SK-N-DZ (cell line): Measurements from ENCODE around the gene CCDC141.
A peak's percentile ranks its signal among the peaks of the same experiment; 100 is the strongest.

Experiments
- DNase-seq: peaks from one replicate; pipeline ENCODE4 v3.0.0-alpha.2; 2015; ENCODE audit warnings: low spot score

Gene CCDC141

GRCh38 chr2:178874529-178875240, 175.3 kb downstream of the CCDC141 start:
- DNase-seq = no peak

- no peak for DNase-seq
These were observed 176.0 kb downstream of the CCDC141 start for GRCh38 chr2:178873912-178874311.

- no peak for DNase-seq
These were observed 178.4 kb downstream of the CCDC141 start for GRCh38 chr2:178871536-178871935.

GRCh38 chr2:178870703-178871102, 179.2 kb downstream of the CCDC141 start:
- DNase-seq = no peak

GRCh38 chr2:178865999-178866398, 183.9 kb downstream of the CCDC141 start:
- DNase-seq = no peak

- no peak for DNase-seq
These were observed 184.6 kb downstream of the CCDC141 start for GRCh38 chr2:178865146-178865936.

GRCh38 chr2:178863856-178864620, 185.9 kb downstream of the CCDC141 start:
- DNase-seq = no peak

GRCh38 chr2:178863130-178863855, 186.6 kb downstream of the CCDC141 start:
- DNase-seq = no peak

GRCh38 chr2:178860551-178860950, 189.4 kb downstream of the CCDC141 start:
- no peak for DNase-seq

GRCh38 chr2:178859730-178860129, 190.2 kb downstream of the CCDC141 start:
- DNase-seq = no peak

- DNase-seq = no peak
These were observed 190.9 kb downstream of the CCDC141 start for GRCh38 chr2:178858896-178859625.

GRCh38 chr2:178855151-178855550, 194.8 kb downstream of the CCDC141 start:
- no peak for DNase-seq

GRCh38 chr2:178848335-178848734, 201.6 kb downstream of the CCDC141 start:
- no peak for DNase-seq

GRCh38 chr2:178846458-178846802, 203.5 kb downstream of the CCDC141 start:
- DNase-seq = no peak

- no peak for DNase-seq
These were observed 204.1 kb downstream of the CCDC141 start for GRCh38 chr2:178845566-178846457.

GRCh38 chr2:178844701-178845100, 205.2 kb downstream of the CCDC141 start:
- DNase-seq = no peak

- DNase-seq = no peak
These were observed 205.7 kb downstream of the CCDC141 start for GRCh38 chr2:178844269-178844668.

- no peak for DNase-seq
These were observed 206.2 kb downstream of the CCDC141 start for GRCh38 chr2:178843697-178844096.

- peak; percentile 98 for DNase-seq
These were observed 213.1 kb downstream of the CCDC141 start for GRCh38 chr2:178836807-178837206.

GRCh38 chr2:178834086-178834485, 215.9 kb downstream of the CCDC141 start:
- no peak for DNase-seq
